Endothelial cell of umbilical vein (primary cell): Measurements from ENCODE around the gene PEX16. TPM values are rescaled to one million over a fixed set of nuclear protein-coding genes. Genes with fewer than 3 reads are reported as not detected.

Experiments used
- BruUV-seq: library from RNA; stranded (reverse); fragments of 400-500 nt; replicated peaks from 2 replicates; lab custom pipeline; 2021; lab: Mats Ljungman, UMichigan
- CTCF ChIA-PET: fragments of 300-600, 350-600 bp; sonication (Branson Sonifier 250); formaldehyde crosslinking; loops from one replicate; lab custom pipeline; 2021; ENCODE audit warnings: antibody characterized with exemption, inconsistent platforms; lab: Charles Lee
- POLR2A ChIA-PET: fragments of 300-600, 350-600 bp; sonication (Branson Sonifier 250); formaldehyde crosslinking; loops from one replicate; lab custom pipeline; 2021; ENCODE audit warnings: antibody characterized with exemption, inconsistent platforms; lab: Charles Lee
- DNase-seq: peaks from one replicate; pipeline ENCODE4 v3.0.0-alpha.2; 2011; ENCODE audit warnings: low read depth, low spot score
- FAIRE-seq: peaks from 2 replicates; lab custom pipeline; 2011; peaks lifted over from hg19 to GRCh38; lab: Jason Lieb, UNC
- H2AFZ ChIP-seq: 2 replicates; pipeline ENCODE4 v1.6.0; 2012; ENCODE audit warnings: low read depth, low read length, control low read depth, inconsistent platforms
- H3K27ac ChIP-seq: 2 replicates; pipeline ENCODE4 v1.5.1; 2011; ENCODE audit warnings: low read depth, mild to moderate bottlenecking, control low read depth, low read length, moderate library complexity; ENCODE audit not compliant: insufficient read depth
- H3K27me3 ChIP-seq, 2 experiments: 2 replicates each; pipeline versions ENCODE4 v1.6.0 to v1.6.1; 2011; ENCODE audit warnings: low read length in 2 of 2, mixed read lengths in 1 of 2; ENCODE audit not compliant: control insufficient read depth in 2 of 2, insufficient read depth in 2 of 2
- H3K36me3 ChIP-seq, 2 experiments: 2 replicates in 1 of 2; 3 replicates in 1 of 2; pipeline ENCODE4 v1.5.1; 2011; ENCODE audit warnings: low read length in 2 of 2, mild to moderate bottlenecking in 1 of 2, moderate library complexity in 1 of 2; ENCODE audit not compliant: control insufficient read depth in 2 of 2, insufficient read depth in 2 of 2; ENCODE audit errors: extremely low read depth in 1 of 2
- H3K4me1 ChIP-seq: 3 replicates; pipeline ENCODE4 v1.5.1; 2011; ENCODE audit warnings: mild to moderate bottlenecking, low read length; ENCODE audit not compliant: control insufficient read depth, insufficient read depth; ENCODE audit errors: extremely low read depth
- H3K4me2 ChIP-seq: 2 replicates; pipeline ENCODE4 v1.6.1; 2011; ENCODE audit warnings: low read length, control low read depth, mixed read lengths; ENCODE audit not compliant: insufficient read depth
- H3K4me3 ChIP-seq, 3 experiments: fragments of 200-600 bp in 1 of 3; sonication (generic), shearing (Covaris generic) in 1 of 3; replicated peaks in 1 of 3; 2 replicates each; pipeline ENCODE4 v1.5.1; 2011 to 2016; ENCODE audit warnings: control low read depth in 3 of 3, low read length in 3 of 3, mild to moderate bottlenecking in 2 of 3, inconsistent platforms in 1 of 3, low read depth in 1 of 3, moderate library complexity in 1 of 3; ENCODE audit not compliant: insufficient read depth in 1 of 3
- H3K79me2 ChIP-seq: 2 replicates; pipeline ENCODE4 v1.6.0; 2012; ENCODE audit warnings: low read length, inconsistent platforms; ENCODE audit not compliant: control insufficient read depth, insufficient read depth
- H3K9ac ChIP-seq: replicated peaks from 2 replicates; pipeline ENCODE3; 2011; ENCODE audit warnings: low read length, control low read depth; ENCODE audit not compliant: insufficient read depth; ENCODE audit errors: extremely low read depth
- H3K9me1 ChIP-seq: replicated peaks from 3 replicates; pipeline ENCODE4 v1.6.0; 2011; ENCODE audit warnings: mild to moderate bottlenecking, low read length; ENCODE audit not compliant: control insufficient read depth, insufficient read depth; ENCODE audit errors: extremely low read depth
- H3K9me3 ChIP-seq: replicated peaks from 2 replicates; pipeline ENCODE4 v1.5.1; 2012; ENCODE audit warnings: low read length, inconsistent platforms; ENCODE audit not compliant: control insufficient read depth, insufficient read depth
- H4K20me1 ChIP-seq: replicated peaks from 2 replicates; pipeline ENCODE3; 2011; ENCODE audit warnings: mild to moderate bottlenecking, low read length; ENCODE audit not compliant: control insufficient read depth, insufficient read depth; ENCODE audit errors: extremely low read depth
- EZH2 ChIP-seq: IDR thresholded peaks from 2 replicates; pipeline ENCODE4 v1.6.1; 2012; ENCODE audit warnings: borderline replicate concordance, low read depth, mild to moderate bottlenecking, moderate library complexity, low read length, inconsistent platforms; ENCODE audit not compliant: severe bottlenecking
- FOS ChIP-seq: IDR thresholded peaks from 2 replicates; pipeline ENCODE4 v1.6.1; 2011; ENCODE audit warnings: mild to moderate bottlenecking, low read length, moderate library complexity, borderline replicate concordance; ENCODE audit not compliant: insufficient read depth
- GATA2 ChIP-seq: IDR thresholded peaks from 2 replicates; pipeline ENCODE4 v1.7.0; 2011; ENCODE audit warnings: low read depth, mild to moderate bottlenecking, moderate library complexity, mixed read lengths, low read length; ENCODE audit not compliant: insufficient read length, insufficient read depth
- JUN ChIP-seq: IDR thresholded peaks from 2 replicates; pipeline ENCODE4 v1.6.1; 2011; ENCODE audit warnings: borderline replicate concordance, low read depth; ENCODE audit not compliant: insufficient read length, insufficient read depth
- MAX ChIP-seq: IDR thresholded peaks from 2 replicates; pipeline ENCODE4 v1.6.1; 2011; ENCODE audit not compliant: insufficient read depth, insufficient read length
- POLR2A ChIP-seq: IDR thresholded peaks from 2 replicates; pipeline ENCODE4 v1.6.1; 2012; ENCODE audit warnings: low read depth, mild to moderate bottlenecking, control low read depth, low read length
- dilution Hi-C: fragments of 300-500 bp; cut with MboI; formaldehyde crosslinking; loops from one replicate; pipeline ENCODE4 v1.15.0; 2019; ENCODE audit warnings: low sequenced_read_pairs; ENCODE audit not compliant: extremely low pct_ligation_motif_present
- intact Hi-C: fragments of 100-400 bp; cut with micrococcal nuclease; formaldehyde crosslinking; loops from one replicate; pipeline ENCODE4 v1.10.0; 2022
- polyA plus RNA-seq, 4 experiments: library from polyadenylated mRNA; depleted of rRNA in 3 of 4; stranded (reverse) in 3 of 4; unstranded in 1 of 4; fragments of >200 nt; gene quantifications; 2 replicates each; pipeline versions ENCODE4 v1.2.1 to v1.2.3, GENCODE V29; 2011 to 2012; ENCODE audit warnings: missing spikeins in 1 of 4
- total RNA-seq: library from RNA; stranded (reverse); gene quantifications from 2 replicates; pipeline ENCODE4 v1.2.3, GENCODE V29; 2021
- TF ChIP-seq, protein P1 (sequence below), 2 donors: IDR thresholded peaks; 1 replicate in 1 of 2; 2 replicates in 1 of 2; pipeline ENCODE4 v1.5.1; 2011; ENCODE audit warnings: low read length in 2 of 2, mild to moderate bottlenecking in 2 of 2, moderate library complexity in 2 of 2, control low read depth in 1 of 2, inconsistent platforms in 1 of 2, low read depth in 1 of 2; ENCODE audit not compliant: insufficient read depth in 1 of 2; ENCODE audit errors: extremely low read depth in 1 of 2

The PEX16 gene
- total and polyA plus RNA-seq, 2 donors (not counting 3 experiments of a cell fraction or from before 2014, with no cell fraction given) = 27.4 to 32.2 TPM

- DNase-seq (no peak), FAIRE-seq (no peak)
- H3K27ac ChIP-seq = no peak overlapping the region
- ChIA-PET POLR2A (interaction anchor here (0.7 kb wide), 1 partner anchor 69 kb away, joined by 3 read pairs; no protein-coding TSS in a partner anchor), CTCF (interaction anchor here (0.5 to 1.0 kb wide), 2 partner anchors 13 to 68 kb away, joined by 3 read pairs; no protein-coding TSS in a partner anchor)
- H3K9ac ChIP-seq = no peak overlapping the region
- H3K4me3 ChIP-seq = no peak overlapping the region
- intact Hi-C loops = no loop called here
- peaks cover 0 to 29% of the 10 kb centered on the region in 2 experiments for H3K36me3 ChIP-seq
- H3K9me1 ChIP-seq = no peaks in the 10 kb centered on the region
- H4K20me1 ChIP-seq = no peaks in the 10 kb centered on the region
- no peaks in the 10 kb centered on the region for H3K4me1 ChIP-seq
- H3K79me2 ChIP-seq = no peaks in the 10 kb centered on the region
- no TSS peak for BruUV-seq
- no peaks in the 10 kb centered on the region for H3K27me3 ChIP-seq
- no peaks in the 10 kb centered on the region for H3K9me3 ChIP-seq
- no peak overlapping the region for H3K4me2 ChIP-seq
- dilution Hi-C loops = no loop called here
- TF ChIP-seq MAX (no peak), EZH2 (no peak), FOS (no peak), JUN (no peak), GATA2 (no peak), POLR2A (no peak)
- TF ChIP-seq, protein P1, sequence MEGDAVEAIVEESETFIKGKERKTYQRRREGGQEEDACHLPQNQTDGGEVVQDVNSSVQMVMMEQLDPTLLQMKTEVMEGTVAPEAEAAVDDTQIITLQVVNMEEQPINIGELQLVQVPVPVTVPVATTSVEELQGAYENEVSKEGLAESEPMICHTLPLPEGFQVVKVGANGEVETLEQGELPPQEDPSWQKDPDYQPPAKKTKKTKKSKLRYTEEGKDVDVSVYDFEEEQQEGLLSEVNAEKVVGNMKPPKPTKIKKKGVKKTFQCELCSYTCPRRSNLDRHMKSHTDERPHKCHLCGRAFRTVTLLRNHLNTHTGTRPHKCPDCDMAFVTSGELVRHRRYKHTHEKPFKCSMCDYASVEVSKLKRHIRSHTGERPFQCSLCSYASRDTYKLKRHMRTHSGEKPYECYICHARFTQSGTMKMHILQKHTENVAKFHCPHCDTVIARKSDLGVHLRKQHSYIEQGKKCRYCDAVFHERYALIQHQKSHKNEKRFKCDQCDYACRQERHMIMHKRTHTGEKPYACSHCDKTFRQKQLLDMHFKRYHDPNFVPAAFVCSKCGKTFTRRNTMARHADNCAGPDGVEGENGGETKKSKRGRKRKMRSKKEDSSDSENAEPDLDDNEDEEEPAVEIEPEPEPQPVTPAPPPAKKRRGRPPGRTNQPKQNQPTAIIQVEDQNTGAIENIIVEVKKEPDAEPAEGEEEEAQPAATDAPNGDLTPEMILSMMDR (IDR thresholded peaks at IDR 0.05; ENCODE audit: extremely low read depth in 1 of 2, insufficient read depth in 1 of 2, low read depth in 1 of 2, low read length in 2 of 2) = no peak
- no peak overlapping the region for H2AFZ ChIP-seq
Observed at GRCh38 chr11:45937916-45938315, 20.2 kb upstream of the PEX16 start.
